ENCODE measurements around the gene WDR91.

Gene WDR91

DNA sequence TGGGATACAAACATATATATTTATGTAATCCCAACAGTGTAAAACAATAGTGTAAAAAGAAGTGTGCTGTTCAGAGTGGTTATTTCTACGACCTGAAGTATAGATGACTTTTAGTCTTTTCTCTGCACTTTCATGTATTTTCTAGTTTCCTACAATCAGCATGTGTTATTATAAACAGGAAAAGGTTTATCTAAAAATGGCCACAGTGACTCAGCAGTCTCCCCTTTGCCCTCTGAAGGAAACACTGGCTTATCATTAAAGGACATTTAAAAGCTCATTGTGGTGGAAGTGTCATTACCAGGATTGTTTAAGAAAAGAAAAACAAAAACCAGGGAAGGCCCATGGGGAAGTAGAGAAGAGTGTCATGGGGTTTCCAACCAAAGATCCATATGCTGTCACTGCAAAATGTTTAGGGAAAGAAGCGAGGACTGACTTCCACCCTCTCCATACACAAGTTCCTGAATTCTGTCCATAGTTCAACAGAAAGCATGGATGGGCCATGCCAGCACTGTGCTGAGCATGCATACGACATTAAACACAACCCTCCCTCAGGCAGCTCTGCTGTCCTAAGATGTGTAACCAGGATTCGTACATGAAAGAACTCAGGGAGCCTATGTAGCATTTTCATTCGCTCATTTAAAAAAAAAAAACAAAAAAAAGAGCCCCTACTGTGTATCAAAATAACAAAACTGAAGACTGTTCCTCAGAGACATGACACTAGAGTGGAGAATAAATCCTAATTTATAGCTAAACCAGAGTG is 51.0 kb downstream of the WDR91 start:
- no peak for DNase-seq (ENCODE audit: low read depth)

DNA sequence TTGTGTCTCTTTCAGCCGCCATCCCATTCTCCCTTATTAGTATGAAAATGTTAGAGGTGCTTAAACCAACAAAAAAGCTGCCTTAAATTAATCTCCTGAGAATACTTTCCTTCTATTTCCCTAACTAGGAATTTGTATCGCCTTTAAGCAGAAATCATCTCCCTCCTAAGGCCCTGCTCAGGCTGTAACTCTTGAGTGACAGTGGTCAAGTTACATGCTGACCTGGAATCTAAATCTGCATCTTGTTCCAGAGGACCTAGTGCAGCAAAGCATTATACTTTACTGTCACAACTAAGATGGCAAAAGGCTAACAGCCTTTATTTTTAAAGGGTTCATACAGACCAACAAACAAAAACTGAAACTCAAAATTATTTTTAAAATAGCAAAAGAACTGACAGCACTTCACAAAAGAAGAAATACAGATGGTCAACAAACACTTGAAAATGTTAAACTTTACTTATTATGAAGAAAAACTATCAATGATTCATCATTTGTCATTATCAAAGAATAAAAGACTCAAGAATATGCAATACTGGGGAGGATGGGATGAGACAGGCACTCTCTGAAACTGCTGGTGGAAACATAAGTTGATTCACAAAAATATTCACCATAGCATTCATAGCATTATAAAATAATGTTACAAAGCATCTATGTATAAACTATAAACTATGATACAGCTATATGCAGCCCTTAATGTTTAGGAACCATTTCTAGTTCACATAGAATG is 51.8 kb downstream of the WDR91 start:
- no peak for DNase-seq (ENCODE audit: low read depth)

DNA sequence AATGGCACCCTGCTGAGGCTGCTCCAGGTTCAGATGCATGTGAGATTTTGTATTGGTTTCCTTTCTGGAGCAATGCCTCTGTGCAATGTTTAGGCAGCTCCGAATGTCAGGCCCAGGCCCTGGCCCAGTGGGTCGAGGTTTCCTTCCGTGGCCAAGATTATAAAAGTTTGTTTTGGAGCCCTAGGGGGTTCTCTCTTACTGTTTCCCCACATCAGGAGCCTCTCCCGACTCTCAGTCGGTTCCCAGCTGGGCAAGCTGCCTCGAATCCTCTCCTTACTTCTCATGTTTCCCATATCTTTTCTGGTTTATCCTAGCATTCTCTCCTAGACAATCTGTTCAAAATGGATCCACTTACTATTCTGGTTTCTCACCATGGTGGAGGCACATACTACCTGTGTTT is 52.5 kb downstream of the WDR91 start:
- no peak for DNase-seq (ENCODE audit: low read depth)

DNA sequence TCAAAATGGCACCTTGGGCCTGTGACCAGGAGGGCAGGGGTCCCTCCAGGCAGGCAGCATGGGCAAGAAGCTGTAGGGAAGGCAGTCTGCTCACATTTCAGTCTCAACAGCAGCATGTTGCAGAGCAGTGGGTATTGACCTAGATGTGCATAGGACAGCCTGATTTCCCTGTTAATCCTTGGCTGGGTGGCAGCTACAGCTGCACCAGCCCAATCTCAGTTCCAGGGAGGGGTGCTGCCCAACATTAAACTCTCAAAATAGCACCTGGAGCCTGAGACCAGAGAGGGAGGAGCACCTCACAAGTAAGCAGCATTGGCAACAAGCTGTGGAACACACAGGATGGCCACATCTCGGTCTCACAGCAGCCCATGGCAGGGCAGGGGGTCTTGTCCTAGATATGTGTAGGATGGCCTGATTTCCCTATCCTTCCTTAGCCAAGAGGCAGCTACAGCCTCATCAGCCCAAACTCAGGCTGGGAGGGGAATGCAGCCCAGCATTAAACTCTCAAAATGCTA is 53.1 kb downstream of the WDR91 start:
- no peak for DNase-seq (ENCODE audit: low read depth)

GRCh38 chr7:135156290-135156689 is 55.0 kb downstream of the WDR91 start:
- no peak for DNase-seq (ENCODE audit: low read depth)

- no peak for DNase-seq (ENCODE audit: low read depth)
Measured at GRCh38 chr7:135154734-135155133, 56.6 kb downstream of the WDR91 start.

DNA sequence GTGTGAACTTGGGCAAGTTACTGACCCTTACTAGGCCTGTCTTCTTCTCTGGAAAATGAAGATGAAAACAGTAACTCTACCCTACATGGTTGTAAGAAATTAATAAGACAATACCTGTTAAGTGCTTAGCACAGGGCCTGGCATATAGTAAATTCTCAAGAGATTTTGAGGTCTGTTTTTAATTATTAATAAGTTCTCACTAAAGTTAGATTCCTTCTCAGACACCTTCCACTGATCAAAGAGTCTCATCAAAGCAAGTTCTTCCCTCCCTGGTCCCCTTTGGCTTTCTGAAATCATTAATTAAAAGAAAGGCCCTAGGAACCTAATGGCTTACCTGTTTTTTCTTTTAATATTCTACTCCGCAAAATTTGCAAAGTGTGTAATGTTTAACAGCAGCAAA is 58.9 kb downstream of the WDR91 start:
- no peak for DNase-seq (ENCODE audit: low read depth)

DNA sequence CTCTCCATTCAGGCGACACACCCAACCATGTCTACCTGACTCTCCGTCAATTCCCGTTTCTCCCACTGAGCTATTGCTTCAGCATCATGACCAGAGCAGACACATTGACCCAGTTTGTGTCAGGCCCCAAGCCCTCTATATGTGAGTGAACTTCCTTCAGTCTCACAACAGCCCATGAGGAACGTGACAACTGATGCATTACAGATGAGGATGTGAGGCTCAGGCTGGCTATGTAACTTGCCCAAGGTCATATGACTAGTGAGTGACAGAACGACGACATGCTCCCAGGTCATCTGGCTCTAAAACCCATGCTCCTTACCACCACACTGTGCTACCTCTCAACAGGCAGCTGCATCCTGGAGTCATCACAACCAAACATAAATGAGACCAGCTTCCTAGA is 59.8 kb downstream of the WDR91 start:
- DNase-seq (ENCODE audit: low read depth): no peak

DNA sequence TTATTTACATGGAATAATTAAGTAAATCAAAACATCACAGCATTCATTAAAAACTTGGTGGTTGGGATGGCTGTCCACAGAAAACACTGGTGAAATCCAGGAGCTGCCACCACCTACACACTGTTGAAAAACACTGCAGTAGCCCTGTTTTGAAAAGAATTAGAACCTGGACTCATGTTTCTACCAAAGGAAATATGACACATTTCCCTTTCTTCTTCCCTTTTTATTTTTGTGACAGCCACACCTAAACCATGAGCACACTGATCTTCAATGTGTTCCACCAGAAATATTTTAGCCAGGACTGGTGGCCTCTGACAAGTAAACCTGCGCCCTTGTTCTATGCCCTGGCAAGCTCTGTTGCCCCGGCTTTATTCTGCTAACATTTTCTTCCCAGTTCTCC is 60.2 kb downstream of the WDR91 start:
- no peak for DNase-seq (ENCODE audit: low read depth)

DNA sequence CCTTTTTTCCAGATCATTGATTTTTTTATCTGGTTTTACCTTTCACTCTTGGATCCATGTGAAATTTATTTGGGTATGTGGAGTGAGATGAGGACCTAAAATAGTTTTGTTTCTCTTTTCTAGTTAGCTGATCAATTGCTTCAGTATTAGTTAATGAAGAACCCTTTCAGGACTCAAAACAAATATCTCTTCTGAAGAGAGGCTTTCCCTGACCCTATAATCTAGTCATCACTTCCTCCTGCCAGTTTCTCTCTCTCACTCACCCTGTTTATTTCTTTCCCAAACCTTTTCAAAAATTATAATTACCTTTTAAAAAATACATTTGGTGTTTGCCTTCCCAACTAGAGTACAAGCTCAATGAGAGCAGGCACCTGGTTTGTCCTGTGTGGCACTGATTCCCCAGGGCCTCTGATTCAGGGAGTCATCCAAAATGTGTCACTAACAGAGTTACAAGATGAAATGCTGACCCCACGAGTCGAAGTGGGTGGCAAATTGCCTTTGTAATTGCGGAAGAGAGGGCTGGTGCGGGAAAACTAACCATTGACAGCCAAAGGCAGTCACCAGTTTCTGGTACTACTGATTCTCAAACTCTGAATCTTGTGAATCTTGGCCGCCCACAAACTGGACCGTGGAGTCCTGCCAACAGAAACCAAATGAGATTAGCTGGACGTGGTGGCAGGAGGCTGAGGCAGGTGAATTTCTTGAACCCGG is 61.1 kb downstream of the WDR91 start:
- no peak for DNase-seq (ENCODE audit: low read depth)

GRCh38 chr7:135147899-135148721 is 63.2 kb downstream of the WDR91 start, which contains the start of gene TMEM140:
TSS of gene TMEM140 (plus strand) at chr7:135148072. CDS start at chr7:135164442, 16,370 bp downstream.
- no peak for DNase-seq (ENCODE audit: low read depth)

DNA sequence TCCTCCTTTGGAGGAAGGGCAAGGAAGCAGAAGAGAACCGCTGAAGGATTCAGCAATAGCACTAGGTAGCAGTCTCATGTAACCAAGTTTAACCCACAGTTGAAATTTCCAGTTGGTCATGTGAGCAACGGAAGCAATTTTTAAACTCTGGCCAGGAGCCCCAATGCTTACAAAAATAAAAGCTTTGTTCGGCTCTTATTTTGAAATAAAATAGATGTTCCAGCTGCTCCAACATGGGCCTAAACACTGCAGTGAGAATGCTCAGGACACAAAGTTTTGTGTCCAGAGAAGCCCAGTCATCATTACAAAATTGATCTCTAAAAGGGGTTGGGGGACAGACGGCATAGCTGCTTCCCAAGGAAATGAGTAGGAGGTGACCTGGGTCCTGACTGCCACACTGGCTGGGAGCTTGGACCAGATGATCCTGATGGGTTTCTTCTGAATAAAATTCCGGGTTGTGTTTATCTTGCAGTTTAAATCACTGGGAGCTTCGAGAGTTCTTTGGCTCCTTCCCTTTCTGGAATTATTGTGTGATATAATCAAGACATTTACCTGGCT is 63.9 kb downstream of the WDR91 start:
- DNase-seq (ENCODE audit: low read depth): no peak

DNA sequence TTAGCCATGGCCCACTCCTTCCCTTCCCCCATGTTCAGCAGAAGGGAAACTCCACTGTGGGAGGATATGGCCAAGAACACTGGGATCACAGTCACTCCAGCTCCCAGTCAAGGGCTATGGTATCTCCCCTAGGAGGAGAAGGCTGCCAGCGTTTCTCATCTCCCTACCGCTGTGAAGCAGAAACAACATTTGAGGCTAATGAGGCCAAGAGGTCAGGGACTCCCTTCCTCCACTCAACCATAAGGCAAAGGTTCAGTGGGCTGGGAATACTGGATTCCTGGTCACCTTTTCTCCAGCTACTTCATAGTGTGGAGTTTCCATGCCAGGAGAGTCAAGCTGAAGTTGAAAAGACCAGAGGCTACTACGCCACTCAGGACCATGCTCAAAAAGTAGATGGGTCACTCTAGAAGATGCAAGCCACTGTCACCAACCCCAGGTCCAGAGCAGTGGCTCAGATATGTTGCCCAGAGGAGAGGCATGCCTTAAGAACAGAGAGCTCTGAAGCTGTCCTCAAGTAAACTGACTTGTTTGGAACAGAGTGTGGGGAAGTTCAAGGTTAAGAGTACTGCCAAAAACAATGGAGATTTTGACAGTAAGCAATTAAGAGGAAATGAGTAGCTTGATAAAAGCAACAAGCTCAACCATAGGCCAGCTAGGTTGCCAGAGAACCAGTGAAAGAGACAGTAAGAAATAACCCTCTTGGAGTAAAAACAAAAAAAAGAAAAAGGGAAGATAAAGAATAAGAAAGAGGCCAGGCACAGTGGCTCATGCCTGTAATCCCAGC is 67.2 kb downstream of the WDR91 start:
- no peak for DNase-seq (ENCODE audit: low read depth)
